ENCODE measurements around the gene PKN1.
"Not testable (repeated sequence)": the region's sequence is repeated elsewhere in the genome, so short reads cannot be mapped to it uniquely, and the experiment has no call there.

The PKN1 gene

DNA sequence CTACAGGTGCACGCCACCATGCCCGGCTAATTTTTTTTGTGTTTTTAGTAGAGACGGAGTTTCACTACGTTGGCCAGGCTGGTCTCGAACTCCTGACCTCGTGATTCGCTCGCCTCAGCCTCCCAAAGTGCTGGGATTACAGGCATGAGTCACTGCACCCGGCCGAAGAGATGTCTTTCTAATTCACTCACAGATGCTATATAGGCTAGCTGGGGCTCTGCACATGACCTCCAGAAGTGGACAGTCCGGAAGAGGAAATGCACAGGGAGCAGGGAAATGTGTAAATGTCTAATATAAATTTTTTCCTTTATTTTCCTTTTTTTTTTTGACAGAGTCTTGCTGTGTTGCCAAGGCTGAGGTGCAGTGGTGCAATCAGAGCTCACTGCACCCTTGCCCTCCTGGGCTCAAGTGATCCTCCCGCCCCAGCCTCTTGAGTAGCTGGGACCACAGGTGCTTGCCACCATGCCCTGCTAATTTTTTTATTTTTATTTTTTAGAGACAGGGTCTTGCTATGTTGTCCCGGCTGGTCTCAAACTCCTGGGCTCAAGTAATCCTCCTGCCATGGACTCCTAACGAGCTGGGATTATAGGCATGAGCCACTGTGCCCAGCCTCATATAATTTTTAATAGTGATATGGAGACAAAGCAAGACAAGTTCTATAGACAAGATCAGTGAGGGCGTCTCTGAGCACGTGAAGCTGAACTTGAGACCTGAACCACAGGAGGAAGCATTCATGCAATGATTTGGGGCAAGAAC is 54.4 kb downstream of the PKN1 start:
- no peak for DNase-seq (ENCODE audit: low spot score)

DNA sequence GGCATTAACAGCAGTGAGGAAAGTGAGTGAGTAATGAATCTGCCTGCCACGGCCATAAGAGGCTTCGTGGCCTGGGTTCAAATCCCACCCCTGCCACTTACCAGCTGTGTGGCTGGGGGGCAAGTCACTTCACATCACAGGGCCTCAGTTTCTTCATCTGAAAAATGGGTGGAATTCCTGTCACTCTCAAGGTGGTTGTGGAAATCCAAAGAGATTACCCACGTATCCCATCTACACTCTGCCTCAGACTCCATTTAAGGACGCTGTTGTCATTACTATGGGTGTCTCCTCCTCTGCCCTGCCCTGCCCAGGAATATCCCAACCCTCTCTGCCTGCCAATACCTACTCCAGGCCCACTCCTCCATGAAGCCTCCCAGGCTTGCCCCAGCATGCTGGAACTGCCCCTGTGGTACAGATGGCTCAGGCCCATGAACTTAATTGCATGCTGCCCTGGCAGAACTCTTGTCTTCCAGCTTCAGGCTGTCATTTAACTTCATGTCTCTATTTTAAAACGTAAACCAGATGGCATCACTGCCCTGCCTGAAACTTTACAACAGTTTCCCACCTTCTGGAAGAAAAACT is 59.7 kb downstream of the PKN1 start:
- no peak for DNase-seq (ENCODE audit: low spot score)

DNA sequence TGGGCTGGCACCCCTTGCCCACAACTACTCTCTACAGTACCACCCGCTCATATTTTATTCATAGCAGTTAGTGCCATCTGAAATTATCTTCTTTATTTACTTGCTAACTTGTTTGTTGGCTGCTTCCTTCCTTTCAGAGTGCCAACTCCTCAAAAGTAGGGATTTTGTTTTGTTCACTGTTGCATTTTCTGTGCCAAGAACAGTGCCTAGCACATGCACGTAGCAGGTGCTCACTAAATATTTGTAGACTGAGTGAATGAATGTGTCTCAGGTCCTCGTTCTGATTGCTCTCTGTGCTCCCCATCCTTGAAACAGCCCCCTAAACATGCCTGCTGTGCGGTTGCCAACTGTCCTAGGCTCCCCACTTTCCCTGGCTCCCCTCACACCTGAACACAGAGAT is 61.3 kb downstream of the PKN1 start:
- DNase-seq (ENCODE audit: low spot score), result no peak

DNA sequence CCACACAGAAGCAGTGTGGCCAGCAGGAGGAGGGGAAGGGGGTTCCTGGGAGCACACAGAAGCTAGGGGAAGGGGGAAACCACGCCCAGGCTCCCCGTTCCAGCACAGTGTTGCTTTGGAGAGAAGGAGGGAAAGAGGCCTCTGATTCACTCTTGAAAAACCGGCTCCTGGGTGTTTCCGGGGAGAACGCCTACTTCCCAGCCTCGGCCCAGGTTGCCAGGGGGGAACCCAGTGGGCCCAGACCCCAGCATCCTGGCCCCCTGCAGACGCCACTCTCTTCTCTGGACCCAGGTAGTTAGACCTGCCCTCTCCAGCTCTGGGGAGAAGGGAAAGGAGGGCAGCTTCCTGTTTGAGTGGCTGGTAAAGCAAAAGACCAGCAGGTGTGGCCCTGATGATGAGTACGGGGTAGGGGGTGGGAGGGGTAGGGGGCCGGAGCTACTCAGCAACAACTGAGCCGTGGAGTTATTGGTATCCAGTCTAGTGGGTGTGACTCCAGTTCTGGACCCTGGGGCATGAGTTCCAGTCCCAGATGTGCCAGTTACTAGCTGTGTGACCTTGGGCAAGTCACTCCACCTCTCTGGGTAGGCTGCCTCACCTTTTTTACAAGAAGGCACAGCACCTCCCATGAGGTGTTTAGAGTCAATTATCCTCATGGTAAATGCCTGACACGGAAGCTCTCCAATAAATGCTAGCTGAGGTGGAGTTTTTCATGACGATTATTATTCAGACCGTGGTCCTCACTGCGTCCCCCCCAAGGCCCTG is 62.0 kb downstream of the PKN1 start:
- DNase-seq (ENCODE audit: low spot score), result no peak

DNA sequence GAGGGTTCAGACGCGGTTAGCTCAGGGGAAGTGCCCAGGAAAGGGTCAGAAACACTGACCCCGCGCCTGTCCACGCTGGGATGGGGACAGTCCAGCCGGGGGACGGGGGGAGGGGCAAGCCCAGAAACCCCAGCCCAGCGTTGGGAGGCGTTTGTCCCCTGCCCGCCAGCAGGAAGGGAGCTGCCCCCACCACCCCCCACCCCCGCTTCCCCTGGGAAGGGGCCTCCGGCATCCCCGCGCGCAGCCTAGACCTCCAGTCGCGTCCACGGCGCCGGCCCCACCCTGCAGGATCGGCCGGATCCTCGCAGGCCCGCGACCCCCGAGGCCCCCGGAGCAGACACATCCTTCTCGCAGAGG is 62.5 kb downstream of the PKN1 start:
- no peak for DNase-seq (ENCODE audit: low spot score)

DNA sequence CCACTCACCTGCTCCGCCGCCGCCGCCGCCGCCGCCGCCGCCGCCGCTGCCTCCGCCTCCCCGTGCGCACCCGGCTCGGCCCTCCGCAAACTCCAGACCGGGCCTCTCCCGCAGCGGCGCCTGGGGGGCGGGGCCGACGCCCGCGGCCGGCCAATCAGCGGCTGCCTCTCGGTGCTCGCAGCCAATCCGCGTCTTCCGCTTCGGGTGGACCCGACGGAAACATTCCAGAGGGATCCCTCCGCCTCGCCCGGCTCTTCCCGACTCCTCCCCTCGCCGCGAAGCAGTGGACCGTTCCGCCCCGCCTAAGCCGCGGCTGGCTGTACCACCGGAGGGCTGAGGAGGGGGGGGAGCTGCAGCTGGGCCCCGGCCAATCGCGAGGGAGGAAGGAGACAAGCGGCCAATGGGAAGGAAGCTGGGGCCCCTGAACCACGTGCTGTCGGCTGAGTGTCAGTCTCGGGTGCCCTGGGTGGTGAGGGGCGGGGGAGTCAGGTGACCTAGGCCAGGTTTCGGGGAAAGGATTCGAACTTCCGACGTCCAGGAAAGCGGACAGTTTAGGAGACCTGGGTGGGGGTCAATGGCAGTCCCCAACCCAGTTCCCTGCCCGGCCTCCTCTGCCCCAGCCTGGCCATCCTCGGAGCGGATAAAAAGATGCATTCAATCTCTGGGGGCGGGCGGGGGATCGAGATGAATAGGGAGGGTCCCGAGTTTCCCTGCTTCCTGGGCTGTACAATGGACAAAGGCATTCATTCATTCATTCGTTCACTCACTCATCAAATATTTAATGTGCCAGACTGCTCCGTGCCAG is 63.1 kb downstream of the PKN1 start, which contains the start of gene GIPC1:
Gene GIPC1 (minus strand): TSS at position 99 of the 805 bp plus-strand sequence. CDS start 13,151 bp downstream, outside the sequence.
- peak; percentile 98 for DNase-seq (ENCODE audit: low spot score)

DNA sequence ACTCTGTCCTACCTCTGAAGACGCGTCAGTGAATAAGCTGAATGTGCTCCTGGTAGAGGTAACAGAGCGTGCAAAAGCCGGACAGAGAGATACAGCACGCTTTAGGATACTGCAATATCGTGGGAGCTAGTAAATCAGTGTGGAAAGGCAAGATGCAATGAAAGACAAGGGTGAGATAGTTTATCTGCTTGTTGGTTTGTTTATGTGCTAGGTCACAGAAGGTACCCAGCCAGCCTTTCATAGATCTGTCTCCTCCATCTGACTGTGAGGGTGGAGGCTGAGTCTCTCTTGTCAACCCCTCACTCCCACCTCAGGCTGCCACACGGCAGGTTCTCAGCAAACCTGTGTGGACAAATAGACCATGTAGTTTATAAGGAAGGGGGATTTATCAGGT is 63.7 kb downstream of the PKN1 start:
- DNase-seq (ENCODE audit: low spot score), result peak; percentile 40

DNA sequence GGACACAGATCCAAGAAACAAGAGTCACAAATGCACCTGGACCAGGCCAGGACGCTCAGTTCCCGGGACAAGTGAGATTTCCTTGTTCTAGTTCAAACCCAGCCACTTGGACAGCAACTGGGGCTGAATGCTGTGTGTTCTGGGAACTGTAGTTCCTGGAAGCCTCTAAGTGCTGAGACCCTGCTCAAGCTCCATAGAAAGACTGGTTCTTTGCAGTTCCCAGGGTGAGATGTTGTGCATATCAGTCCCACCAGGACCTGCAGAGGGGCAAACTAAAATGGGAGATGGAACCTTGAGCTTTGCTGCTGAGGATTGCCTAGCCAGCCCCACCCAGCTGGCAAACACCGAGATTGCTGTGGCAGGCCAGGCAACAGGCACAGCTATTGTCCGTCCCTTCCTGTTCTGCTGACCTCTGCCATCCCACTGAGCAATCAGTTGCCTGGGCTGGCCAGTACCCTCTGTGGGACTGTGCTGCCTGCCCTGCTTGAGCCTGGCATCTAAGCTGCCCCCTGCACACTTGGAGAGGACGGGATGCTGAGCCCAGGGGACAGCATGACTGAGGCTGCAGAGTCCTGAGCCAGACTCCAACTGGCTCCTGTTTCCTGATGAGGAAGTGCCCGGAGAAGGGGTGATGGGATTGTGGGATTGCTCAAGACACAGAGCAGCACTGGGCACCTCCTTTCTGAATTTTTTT is 64.3 kb downstream of the PKN1 start:
- no peak for DNase-seq (ENCODE audit: low spot score)

DNA sequence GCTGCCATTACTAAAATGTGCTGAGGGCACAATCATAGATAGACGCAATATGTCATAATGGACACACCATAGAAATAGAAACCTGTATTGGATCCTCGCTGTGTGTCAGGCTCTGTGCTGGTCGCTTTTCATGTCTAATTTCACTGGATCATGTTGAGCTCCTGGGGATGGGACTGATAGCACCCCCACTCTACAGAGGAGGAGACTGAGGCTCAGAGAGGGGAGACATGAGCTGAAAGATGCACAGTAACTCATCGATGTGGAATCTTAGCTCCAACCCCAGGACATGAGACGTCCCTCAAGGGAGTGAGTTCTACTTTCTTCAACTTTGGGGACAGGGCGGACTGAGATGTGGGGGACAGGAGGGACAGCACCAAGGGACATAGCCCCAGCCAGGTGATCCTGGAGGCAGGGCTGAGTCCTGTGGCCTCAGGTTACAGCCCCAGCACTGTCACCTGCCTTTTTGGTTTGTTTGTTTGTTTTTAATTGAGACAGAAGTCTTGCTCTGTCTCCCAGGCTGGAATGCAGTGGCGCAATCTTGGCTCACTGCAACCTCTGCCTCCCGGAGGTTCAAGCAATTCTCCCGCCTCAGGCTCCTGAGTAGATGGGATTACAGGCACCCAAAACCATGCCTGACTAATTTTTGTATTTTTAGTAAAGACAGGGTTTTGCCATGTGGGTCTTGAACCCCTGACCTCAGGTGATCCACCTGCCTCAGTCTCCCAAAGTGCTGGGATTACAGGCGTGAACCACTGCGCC is 69.4 kb downstream of the PKN1 start:
- no peak for DNase-seq (ENCODE audit: low spot score)

DNA sequence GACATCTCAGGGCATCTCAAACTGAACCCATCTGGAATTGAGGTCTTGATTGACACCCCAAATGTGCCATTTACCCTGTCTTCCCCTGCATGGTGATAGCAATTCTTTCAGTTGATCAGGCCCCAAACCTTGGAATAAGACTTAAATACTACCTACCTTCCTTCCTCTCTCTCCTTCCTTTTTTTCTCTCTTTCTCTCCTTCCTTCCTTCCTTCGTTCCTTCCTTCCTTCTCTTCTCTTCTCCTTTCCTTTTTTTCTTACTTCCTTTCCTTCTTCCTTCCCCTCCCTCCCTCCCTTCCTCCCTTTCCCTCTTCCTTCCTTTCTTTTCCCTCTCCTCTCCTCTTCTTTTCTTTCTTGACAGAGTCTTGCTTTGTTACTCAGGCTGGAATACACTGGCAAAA is 70.2 kb downstream of the PKN1 start:
- no peak for DNase-seq (ENCODE audit: low spot score)

DNA sequence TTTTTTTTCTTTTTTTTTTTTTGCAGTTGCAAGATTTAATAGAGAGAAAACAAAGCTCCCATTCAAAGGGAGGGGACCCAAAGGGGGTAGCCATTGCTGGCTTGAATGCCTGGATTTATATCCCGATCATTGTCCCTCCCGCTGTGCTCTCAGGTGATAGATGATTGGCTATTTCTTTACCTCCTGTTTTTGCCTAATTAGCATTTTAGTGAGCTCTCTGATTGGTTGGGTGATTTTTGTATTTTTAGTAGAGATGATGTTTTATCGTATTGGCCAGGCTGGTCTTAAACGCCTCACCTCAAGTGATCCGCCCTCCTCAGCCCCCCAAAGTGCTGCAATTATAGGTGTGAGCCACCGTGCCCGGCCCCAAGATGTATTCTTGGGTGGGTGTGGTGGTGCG is 71.5 kb downstream of the PKN1 start:
- DNase-seq (ENCODE audit: low spot score), result not testable (repeated sequence)

DNA sequence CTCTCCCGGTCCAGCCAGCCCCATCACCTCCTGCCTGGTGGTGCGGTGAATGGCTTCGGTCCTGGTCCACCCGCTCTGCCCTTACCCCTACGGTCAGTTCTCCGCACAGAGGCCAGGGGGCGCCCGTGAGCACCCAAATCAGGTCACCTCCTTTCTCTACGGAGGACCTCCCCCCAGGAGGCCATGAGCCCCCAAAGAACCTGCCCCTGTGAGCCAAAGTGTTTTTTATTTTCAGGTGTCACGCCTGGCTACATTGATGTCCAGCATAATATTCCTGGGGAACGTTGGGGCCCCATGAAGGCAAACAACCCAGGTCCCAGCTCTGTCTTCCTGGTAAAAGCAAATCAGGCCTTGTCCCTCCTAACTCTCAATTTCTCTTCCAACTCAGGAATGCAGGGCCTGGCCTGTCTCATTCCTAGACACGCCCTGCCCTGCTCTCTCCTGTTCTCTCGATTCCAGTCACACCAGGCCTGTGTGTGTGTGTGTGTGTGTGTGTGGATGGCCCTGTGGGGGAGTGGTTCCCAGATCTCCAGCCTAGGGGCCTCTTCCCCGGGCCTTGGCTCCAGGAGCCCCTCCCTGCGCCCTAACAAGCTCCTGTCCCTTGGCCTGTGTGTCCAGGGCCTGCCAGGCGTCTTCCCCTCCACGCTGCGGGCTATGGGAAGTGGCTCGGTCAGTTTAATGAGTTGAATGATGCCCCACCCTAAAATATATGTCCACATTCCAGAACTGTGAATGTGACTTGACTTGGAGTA is 72.6 kb downstream of the PKN1 start:
- peak; percentile 93 for DNase-seq (ENCODE audit: low spot score)

DNA sequence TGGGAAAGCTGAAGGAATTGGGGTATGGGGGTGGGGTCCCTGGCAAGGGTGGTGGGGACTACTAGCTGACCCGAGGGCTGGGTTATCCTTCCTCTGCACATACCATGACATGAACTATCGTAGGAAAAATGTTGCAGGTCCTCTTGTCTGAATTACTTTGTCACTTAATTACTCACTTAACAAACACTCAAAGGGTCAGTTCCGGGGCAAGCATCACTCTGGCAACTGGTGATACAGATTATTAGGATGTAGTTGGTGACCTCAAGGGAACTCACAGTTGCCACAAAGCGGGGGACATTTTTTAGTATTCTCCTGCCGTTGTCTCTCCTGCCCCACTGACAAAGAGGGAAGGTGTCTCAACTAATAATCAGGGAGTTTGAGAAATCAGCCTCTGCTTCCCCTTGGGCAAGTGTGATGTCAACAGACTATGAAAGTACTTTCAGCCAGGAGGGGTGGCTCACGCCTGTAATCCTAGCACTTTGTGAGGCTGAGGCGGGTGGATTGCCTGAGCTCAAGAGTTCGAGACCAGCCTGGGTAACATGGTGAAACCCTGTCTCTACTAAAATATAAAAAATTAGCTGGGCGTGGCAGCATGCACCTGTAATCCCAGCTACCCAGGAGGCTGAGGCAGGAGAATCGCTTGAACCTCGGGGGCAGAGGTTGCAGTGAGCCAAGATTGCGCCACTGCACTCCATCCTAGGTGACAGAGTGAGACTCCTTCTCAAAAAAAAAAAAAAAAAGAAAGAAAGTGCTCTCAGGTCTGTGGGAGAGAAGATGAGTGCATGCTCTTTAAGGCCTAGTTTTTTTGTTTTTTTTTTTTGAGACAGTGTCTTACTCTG is 74.8 kb downstream of the PKN1 start:
- no peak for DNase-seq (ENCODE audit: low spot score)

DNA sequence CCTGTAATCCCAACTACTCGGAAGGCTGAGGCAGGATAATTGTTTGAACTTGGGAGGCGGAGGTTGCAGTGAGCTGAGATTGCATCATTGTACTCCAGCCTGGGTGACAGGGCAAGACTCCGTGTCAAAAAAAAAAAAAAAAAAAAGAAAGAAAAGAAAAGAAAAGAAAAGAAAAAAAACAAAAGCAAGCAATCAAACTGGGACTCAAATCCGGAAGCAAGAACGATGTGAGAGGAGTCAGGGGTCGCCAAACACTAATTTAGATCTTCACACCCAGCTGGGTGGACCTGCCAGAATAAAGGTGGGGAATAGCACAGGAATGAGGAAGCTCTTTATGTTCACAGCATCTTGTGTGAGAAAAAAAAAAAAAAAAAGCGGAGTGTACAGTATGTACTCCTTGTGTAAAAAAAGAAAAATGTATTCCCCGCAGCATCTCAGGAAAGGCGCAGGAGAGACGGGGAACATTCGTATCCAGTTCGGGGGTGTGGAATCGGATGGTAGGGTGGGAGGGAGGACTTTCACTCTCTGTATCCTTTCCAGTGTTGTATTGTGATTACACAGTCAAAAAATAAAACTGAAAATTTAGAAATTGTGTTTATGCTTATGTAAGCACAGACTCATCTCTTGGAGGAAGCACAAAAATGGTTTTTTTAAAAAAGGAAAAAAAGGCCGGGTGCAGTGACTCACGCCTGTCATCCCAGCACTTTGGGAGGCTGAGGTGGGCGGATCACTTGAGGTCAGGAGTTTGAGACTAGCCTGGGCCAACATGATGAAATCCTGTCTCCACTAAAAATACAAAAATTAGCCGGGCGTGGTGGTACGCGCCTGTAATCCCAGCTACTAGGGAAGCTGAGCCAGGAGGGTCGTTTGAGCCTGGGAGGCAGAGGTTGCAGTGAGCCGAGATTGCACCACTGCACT is 77.5 kb downstream of the PKN1 start:
- no peak for DNase-seq (ENCODE audit: low spot score)

DNA sequence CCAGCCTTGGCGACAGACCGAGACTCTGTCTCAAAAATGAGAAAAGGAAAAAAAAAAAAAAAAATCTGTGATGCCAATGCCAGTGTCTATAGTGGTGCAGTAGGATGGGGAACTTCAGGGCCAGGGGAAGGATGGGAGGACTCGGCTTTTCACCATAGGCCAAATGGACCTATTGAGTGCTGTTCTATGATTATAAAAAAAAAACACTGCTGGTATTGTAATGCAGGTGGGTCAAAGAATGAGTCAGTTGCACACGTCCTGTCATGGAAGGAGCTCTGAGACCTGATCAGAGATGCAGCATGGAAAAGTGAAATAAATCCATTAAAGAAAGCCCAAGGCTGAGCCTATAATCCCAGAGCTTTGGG is 78.1 kb downstream of the PKN1 start:
- DNase-seq (ENCODE audit: low spot score), result no peak

DNA sequence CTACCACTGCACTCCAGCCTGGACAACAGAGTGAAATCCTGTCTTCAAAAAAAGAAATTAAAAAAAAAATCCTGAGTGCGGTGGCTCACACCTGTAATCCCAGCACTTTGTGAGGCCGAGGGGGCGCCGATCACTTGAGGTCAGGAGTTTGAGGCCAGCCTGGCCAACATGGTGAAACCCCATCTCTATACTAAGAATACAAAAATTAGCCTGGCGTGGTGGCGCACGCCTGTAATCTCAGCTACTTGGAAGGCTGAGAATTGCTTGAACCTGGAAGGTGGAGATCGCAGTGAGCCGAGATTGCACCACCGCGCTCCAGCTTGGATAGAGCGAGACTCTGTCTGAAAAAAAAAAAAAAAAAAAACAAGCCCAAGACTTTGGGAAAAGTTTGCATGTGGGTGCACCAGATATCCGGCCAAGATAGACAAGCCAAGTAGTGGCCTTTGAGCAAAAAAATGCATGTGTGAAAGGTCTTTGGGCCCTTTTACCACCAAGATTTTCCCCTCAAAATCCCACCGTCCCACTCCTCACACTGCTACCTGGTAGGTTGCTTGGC is 79.4 kb downstream of the PKN1 start:
- DNase-seq (ENCODE audit: low spot score), result no peak

DNA sequence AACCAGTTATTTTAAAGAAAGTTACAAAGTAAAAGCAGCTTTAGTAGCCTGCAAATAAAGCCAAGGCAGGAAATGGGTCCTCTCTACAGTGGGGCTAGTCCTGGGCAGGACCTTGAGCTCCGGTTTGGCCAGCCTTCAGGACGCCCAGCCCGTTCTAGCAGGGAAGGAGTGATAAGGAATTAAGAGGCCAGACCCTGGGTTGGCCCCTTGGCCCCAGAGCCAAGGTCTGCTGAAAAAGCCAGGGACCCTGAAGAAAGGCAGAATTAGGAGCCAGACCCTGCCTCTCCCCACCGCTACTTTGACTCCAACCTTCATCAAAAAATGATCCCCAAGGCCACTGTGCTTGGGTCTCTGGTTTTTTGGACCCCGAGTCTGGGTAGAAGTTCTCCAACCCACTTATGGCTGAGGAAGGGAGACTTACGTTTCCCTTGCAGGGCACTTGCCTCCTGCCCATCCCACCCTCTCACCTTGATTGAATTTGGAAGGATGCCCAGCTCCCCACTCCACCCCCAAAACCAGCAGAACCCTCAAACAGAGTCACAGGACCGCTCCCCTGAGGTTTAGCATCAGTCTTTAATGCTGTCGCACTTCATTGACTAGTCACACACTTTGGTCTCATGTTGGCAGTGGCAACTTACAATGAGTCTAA is 81.2 kb downstream of the PKN1 start:
- no peak for DNase-seq (ENCODE audit: low spot score)

Data from SW480 (cell line).